Right lobe of liver (tissue), 4 donors: ENCODE measurements around the gene CRB1.
"Not testable (repeated sequence)": the region's sequence is repeated elsewhere in the genome, so short reads cannot be mapped to it uniquely, and the experiment has no call there.

Source experiments
- CTCF ChIP-seq, 4 donors: fragments of 200-600 bp in 3 of 4; fragments of 450-650 bp in 1 of 4; IDR thresholded peaks; one replicate each; pipeline versions ENCODE4 v1.5.1 to v1.8.0; 2016 to 2022; ENCODE audit warnings: antibody characterized with exemption in 4 of 4, mild to moderate bottlenecking in 2 of 4
- POLR2A ChIP-seq: fragments of 450-650 bp; IDR thresholded peaks from one replicate; pipeline ENCODE4 v1.6.1; 2017; ENCODE audit warnings: antibody characterized with exemption, mild to moderate bottlenecking
- donor health status: DM: no; HTN: no; CAD: no.
- donor health status: DM: no; HTN: no; CAD: no.
- donor health status: DM: no; HTN: yes; CAD: no.

GRCh38 chr1:197405614-197406013 is 137.6 kb downstream of the CRB1 start:
- TF ChIP-seq CTCF (IDR thresholded peaks at IDR 0.05); POLR2A: not testable (repeated sequence)
